22Rv1 (cell line): ENCODE results near the gene ISCA2.

Experiments used
- H3K27ac ChIP-seq: fragments of 450-650 bp; 2 replicates; pipeline ENCODE4 v1.5.1; 2017
- ZFX ChIP-seq: fragments of 450-650 bp; IDR thresholded peaks from 2 replicates; pipeline ENCODE4 v1.6.1; 2017; ENCODE audit warnings: antibody characterized with exemption, borderline replicate concordance
- TF ChIP-seq, protein P1 (sequence below): fragments of 450-650 bp; IDR thresholded peaks from 2 replicates; pipeline ENCODE4 v1.5.1; 2017; ENCODE audit warnings: mild to moderate bottlenecking

Gene ISCA2

DNA sequence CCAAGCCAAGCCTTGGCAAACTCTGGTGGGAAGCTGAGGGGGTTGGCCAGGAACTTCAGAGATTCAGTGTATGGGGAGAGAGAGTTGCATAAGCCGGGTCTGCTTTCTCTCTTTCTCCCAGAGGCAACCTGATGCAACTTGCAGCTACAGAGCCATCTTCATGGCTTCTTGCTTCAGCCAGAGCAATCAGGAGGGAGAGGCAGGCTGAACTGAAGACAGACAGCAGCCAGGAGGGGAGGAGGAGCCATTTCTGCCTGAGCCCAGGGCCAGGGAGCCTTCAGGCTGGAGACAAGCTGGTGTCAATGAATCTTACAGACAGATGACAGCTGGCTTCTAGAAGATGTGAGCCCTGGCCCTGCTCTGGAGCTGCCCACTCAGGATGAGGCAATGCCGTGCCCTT lies 19.2 kb upstream of the ISCA2 start:
- TF ChIP-seq, protein P1, sequence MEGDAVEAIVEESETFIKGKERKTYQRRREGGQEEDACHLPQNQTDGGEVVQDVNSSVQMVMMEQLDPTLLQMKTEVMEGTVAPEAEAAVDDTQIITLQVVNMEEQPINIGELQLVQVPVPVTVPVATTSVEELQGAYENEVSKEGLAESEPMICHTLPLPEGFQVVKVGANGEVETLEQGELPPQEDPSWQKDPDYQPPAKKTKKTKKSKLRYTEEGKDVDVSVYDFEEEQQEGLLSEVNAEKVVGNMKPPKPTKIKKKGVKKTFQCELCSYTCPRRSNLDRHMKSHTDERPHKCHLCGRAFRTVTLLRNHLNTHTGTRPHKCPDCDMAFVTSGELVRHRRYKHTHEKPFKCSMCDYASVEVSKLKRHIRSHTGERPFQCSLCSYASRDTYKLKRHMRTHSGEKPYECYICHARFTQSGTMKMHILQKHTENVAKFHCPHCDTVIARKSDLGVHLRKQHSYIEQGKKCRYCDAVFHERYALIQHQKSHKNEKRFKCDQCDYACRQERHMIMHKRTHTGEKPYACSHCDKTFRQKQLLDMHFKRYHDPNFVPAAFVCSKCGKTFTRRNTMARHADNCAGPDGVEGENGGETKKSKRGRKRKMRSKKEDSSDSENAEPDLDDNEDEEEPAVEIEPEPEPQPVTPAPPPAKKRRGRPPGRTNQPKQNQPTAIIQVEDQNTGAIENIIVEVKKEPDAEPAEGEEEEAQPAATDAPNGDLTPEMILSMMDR = no peak
- no peak for TF ChIP-seq ZFX
- H3K27ac ChIP-seq = no peak overlapping the region

GRCh38 chr14:74475678-74476077 lies 17.9 kb upstream of the ISCA2 start:
- H3K27ac ChIP-seq = no peak overlapping the region
- TF ChIP-seq, protein P1 = no peak
- no peak for TF ChIP-seq ZFX

DNA sequence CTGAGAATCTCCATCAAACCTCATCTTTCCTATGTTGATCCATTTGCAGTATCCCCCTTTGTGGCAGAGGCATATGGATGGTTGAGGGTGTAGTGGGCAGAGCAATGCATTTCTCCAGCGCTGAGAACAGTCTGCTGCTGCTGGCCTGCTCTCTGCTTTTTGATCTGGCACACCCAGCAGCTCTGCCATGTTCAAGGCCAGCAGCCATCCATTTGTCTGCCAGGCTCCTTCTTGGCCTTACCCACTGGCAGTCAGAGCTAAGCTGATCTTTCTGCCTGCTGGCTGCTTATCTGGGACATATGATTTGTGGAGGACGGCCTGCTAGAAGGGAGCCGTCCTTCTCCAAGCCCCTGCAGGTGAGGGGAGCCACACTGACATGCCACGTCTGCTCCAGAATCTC lies 17.5 kb upstream of the ISCA2 start:
- TF ChIP-seq, protein P1 = no peak
- no peak for TF ChIP-seq ZFX
- H3K27ac ChIP-seq = no peak overlapping the region

- TF ChIP-seq ZFX = no peak
- TF ChIP-seq, protein P1 = no peak
- no peak overlapping the region for H3K27ac ChIP-seq
Measured at GRCh38 chr14:74476607-74477006, 17.0 kb upstream of the ISCA2 start.

GRCh38 chr14:74478996-74479635 lies 14.4 kb upstream of the ISCA2 start:
- TF ChIP-seq ZFX = no peak
- TF ChIP-seq, protein P1 = peak; percentile 85
- H3K27ac ChIP-seq = no peak overlapping the region

- TF ChIP-seq, protein P1 = no peak
- TF ChIP-seq ZFX = no peak
- no peak overlapping the region for H3K27ac ChIP-seq
Measured at GRCh38 chr14:74480046-74480445, 13.5 kb upstream of the ISCA2 start.

DNA sequence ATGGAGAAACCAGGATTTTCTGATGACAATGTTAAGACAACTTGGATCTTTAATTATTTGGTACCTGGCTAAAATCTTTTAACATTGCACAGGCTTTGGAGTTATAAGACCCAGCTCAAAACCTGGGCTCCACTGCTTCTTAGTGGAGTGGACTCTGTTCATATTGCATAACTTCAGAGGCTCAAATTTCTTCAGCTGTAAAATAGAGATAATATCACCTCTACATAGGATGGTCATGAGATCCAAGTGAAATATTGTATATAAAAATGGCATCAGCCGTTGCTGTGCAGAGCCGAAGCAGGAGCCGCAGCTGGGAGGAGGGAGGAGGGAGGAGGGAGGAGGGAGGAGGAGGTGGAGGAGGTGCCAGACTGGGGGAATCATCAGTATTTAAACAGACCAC lies 11.0 kb upstream of the ISCA2 start:
- TF ChIP-seq ZFX = no peak
- TF ChIP-seq, protein P1 = no peak

More for the DNA sequence above, 11.0 kb upstream of the ISCA2 start:
- H3K27ac ChIP-seq = no peak overlapping the region
